Epidermal melanocyte (primary cell): ENCODE data around the gene ROBO4.
A peak's percentile ranks its signal among the peaks of the same experiment; 100 is the strongest.

Experiments used
- DNase-seq: peaks from one replicate; pipeline ENCODE4 v3.0.0; 2011; ENCODE audit warnings: low spot score; ENCODE audit not compliant: insufficient read length

ROBO4 gene

DNA sequence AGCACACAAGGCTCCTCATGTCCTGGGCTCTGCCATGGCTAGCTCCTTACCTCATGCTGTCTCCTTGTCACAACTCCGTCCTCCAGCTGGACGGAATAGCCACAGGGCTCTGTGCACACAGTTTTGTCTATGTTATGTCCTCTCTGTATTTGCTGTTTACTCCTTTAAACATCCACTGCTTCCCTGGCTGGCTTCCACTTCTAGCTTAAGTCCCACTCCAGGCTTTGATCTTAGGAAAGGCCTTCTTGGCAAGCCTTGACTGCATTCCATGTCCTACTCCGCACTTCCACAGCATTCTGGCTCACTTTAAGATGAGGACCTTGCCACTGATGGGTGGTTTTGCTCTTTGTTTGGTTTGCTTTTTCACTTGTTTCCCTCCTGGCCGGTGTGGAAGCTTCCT, 55.4 kb downstream of the ROBO4 start:
- no peak for DNase-seq

GRCh38 chr11:124841840-124842239, 55.8 kb downstream of the ROBO4 start:
- DNase-seq: no peak

DNA sequence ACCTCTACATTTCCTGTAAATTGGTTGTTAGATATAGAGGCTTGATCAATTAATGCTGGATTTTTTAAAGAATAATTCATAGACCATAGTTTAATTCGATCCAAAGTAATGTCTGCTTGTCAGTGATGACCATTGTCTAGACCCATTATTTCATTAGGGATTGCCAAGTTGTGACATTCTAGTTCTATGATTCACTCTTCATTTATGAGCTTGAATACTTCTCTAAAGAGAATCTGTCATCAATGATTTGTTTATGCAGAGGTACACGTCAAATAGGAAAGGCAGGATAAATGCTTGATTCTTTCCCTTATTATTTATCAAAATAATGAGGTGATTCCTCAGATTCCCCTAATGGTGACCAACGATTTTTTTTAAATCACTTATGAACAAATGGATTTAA, 56.5 kb downstream of the ROBO4 start:
- DNase-seq: no peak

DNA sequence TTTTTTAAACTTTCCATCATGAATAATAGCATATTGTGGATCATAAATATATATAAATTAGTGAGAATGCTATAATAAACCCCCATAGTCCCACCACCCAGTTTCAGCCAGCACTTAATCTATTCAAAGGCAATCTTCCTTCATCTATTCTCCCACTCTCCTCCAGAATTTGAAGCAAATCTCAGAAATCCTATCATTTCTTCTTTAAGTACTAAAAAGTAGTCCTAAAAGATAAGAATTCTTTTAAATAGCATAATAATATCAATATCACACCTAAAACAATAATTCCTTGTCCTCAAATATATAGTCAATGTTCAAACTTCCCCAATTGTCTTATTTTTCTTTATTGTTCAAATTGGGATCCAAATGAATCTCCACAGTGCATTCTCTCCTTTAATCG, 57.0 kb downstream of the ROBO4 start:
- no peak for DNase-seq

- no peak for DNase-seq
Measured at GRCh38 chr11:124839972-124840621, 57.6 kb downstream of the ROBO4 start.

DNA sequence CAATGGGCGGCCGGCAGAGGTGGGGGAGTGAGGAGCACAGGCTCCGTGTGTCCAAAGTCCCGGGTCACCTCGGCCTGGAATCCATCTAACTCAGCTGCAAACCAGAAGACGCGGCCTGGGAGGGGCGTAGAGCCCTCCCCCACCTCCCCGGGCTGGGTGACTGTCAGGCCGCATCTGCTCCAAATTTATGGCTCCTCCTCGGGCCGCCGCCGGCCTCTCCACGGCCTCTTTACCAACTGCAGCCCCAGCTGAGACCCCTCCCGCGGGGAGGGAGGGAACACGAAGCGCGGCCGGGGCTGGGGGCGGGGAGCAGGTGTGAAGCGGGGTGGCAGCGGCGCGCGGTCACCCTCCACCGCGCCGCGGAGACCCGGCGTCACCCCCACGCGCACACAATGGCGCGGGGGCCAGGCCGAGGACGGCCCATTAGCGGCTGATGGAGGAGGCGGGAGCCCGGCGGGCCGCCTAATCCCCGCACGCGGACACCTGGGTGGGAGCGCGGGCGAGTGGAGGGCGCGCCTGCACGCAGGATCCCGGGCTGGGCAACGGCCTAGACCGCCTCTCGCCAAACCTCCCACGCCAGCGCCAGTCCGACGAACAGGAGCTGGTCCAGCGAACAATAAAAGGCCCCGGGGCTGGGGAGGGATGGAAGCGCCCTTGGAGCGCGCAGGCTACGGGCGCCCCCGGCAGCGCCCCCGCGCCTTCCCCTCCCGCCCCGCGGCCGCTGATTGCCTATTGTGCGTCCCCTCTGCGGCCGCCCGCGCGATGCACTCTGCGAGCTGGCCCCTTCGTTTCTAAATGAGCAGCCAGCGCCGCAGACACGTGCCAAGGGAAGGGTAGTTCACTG, 58.3 kb downstream of the ROBO4 start:
- no peak for DNase-seq

DNA sequence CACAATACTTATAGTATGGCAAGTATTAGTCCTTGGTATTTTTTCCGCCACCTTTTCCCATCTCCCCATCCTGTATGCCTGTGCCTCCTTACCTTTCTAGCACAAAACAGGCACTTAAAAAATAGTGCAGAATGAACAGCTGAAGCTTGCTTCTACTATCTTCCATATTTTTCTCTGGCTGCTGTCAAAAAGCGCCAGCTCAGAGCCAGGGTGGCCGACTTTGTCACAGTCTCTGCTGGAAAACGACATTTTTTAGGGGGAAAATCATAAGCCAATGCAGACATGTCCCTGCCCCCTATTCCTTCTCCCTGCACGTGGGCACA, 58.9 kb downstream of the ROBO4 start:
- DNase-seq: no peak

- peak; percentile 60 for DNase-seq
Measured at GRCh38 chr11:124837491-124837856, 60.2 kb downstream of the ROBO4 start.

DNA sequence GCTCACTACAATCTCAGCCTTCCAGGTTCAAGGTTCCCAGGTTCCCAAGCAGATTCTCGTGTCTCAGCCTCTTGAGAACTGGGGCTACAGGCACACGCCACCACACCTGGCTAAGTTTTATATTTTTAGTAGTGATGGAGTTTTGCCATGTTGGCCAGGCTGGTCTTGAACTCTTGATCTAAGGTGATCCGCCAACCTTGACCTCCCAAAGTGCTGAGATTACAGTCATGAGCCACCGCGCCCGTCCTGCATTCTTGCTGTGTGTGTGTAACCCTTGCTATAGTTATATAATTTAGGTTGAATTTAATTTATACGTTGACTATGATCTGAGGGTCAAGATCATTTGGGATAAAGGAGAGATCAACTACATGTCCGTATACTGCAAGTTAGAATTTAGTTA, 61.7 kb downstream of the ROBO4 start:
- no peak for DNase-seq

DNA sequence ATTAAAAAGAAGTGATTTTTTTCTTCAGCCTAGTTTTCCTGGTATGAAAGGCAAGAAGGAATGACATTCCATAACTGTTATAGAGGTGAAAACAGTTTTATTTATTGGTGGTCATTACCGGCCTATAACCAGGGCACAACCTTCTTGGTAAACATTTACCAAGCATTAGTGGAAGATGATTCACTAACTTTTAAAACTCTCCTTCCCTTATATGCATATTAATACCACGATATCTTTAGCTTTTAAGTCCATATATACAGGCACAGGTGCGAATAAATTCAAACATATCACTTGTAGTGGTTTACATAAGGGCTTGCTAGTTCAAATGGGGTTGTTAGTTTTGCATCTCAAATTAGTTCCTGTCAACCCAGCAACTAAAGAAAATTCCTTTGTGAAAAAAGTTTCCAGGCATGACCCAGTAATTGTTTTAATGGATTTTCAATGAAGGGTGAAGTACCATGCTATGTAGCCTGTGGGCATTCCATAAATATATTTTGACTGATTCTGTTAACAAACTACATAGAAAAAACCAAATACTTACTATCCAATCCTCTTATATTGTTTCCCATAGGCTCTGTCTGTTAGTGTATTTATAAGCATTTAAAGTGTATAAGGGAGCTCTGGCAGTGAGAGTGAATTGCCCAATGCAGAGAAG, 63.0 kb downstream of the ROBO4 start:
- no peak for DNase-seq
